Stomach (tissue), 9 donors: ENCODE measurements around the gene NTRK2. TPM values are rescaled to one million over a fixed set of nuclear protein-coding genes. Genes with fewer than 3 reads are reported as not detected.

Experiments used
- DNase-seq, 2 donors: peaks; one replicate each; pipeline versions ENCODE4 v3.0.0 to v3.0.0-alpha.2; 2013 to 2019
- H3K27ac ChIP-seq, 5 donors: fragments of 200-600 bp in 4 of 5; sonication (generic) in 4 of 5; one replicate each; pipeline ENCODE4 v1.5.1; 2013 to 2019; ENCODE audit warnings: mild to moderate bottlenecking in 1 of 5, moderate library complexity in 1 of 5
- H3K27me3 ChIP-seq, 3 donors: fragments of 200-600 bp; sonication (generic); one replicate each; pipeline ENCODE4 v1.5.1; 2017 to 2019; ENCODE audit warnings: mixed run types in 1 of 3
- H3K36me3 ChIP-seq, 4 donors: fragments of 200-600 bp; sonication (generic); 1 replicate in 3 of 4; 2 replicates in 1 of 4; pipeline ENCODE4 v1.5.1; 2016 to 2019
- H3K4me1 ChIP-seq, 4 donors: fragments of 200-600 bp; sonication (generic); one replicate each; pipeline ENCODE4 v1.5.1; 2016 to 2019
- H3K4me3 ChIP-seq, 4 donors: fragments of 200-600 bp; sonication (generic) in 3 of 4; one replicate each; pipeline ENCODE4 v1.5.1; 2016 to 2019; ENCODE audit warnings: mild to moderate bottlenecking in 1 of 4
- H3K9me3 ChIP-seq, 4 donors: fragments of 200-600 bp; sonication (generic); one replicate each; pipeline ENCODE4 v1.5.1; 2016 to 2019
- EP300 ChIP-seq: sonication (generic); formaldehyde crosslinking; IDR thresholded peaks from one replicate; pipeline ENCODE4 v1.6.1; 2017; ENCODE audit warnings: antibody characterized with exemption
- POLR2A ChIP-seq, 4 donors: fragments of 450-650 bp; IDR thresholded peaks; one replicate each; pipeline ENCODE4 v1.6.1; 2016; ENCODE audit warnings: antibody characterized with exemption in 4 of 4, control low read depth in 2 of 4, mild to moderate bottlenecking in 1 of 4, moderate library complexity in 1 of 4
- POLR2AphosphoS5 ChIP-seq, 3 donors: sonication (generic); formaldehyde crosslinking; IDR thresholded peaks; one replicate each; pipeline ENCODE4 v1.6.1; 2016; ENCODE audit warnings: antibody characterized with exemption in 3 of 3
- WGBS, 5 donors: extraction: QIAGEN DNeasy Blood & Tissue Kit in 3 of 5; methylation state at CpG; one replicate each; pipeline versions ENCODE4 v1.1.5 to v1.1.7; 2013 to 2018; 5-methylcytosine and 5-hydroxymethylcytosine counted together
- intact Hi-C: fragments of 100-400 bp; cut with DNase I; formaldehyde crosslinking; loops from one replicate; pipeline ENCODE4 v1.15.1; 2023; ENCODE audit warnings: low total_unique reads
- polyA plus RNA-seq, 3 donors: library from polyadenylated mRNA; stranded (reverse); fragments of 200-250 nt; gene quantifications; one replicate each; pipeline ENCODE4 v1.2.3, GENCODE V29; 2013
- total RNA-seq, 5 donors: library from RNA; depleted of rRNA; stranded (reverse); fragments of >200 nt; gene quantifications; one replicate each; pipeline versions ENCODE4 v1.1.0 to v1.2.3, GENCODE V29; 2014 to 2016
- TF ChIP-seq, protein P1 (sequence below), 7 experiments: fragments of 450-650 bp in 4 of 7; fragments of 200-600 bp in 3 of 7; sonication (generic) in 3 of 7; IDR thresholded peaks; one replicate each; pipeline ENCODE4 v1.5.1; 2016 to 2019; ENCODE audit warnings: antibody characterized with exemption in 7 of 7, control low read depth in 2 of 7, mild to moderate bottlenecking in 1 of 7
- donor health status: healthy with polysubstance abuse.
- donor health status: Bipolar disorder and iron deficiency.
- donor health status: healthy.

Gene NTRK2
- total and polyA plus RNA-seq, 8 donors = 0.06 to 8.8 (median 2.6) TPM

DNA sequence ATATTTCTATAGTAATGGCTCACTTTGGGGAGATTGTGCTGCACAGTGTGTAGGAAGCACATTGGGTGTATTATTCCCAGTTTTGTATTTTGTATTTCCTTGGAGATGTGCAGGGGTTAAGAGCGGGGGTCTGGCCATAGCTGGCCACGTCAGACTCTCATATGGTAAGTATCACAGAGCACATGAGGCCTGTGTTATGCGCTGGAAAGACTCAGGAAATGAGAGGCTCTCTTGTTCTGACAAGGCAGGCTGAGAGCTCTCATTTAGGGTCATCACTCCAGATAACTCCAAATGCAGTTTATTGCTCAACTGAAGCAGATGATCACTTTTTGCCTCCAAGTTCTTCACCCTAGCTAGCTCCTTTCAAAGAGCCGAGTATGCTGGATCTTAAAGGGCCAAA, 205.7 kb downstream of the NTRK2 start:
- WGBS, 5 donors = 64 to 89% (median 77%) methylated on average over 4 of the region's 4 CpGs
- intact Hi-C loops = no loop called here
- no peak overlapping the region for H3K4me3 ChIP-seq
- no peaks in the 10 kb centered on the region for H3K4me1 ChIP-seq
- DNase-seq = peak in 1 of 2 donors; percentile 79
- no peak overlapping the region for H3K27ac ChIP-seq
- H3K9me3 ChIP-seq = no peaks in the 10 kb centered on the region
- H3K27me3 ChIP-seq = no peaks in the 10 kb centered on the region
- TF ChIP-seq POLR2A (IDR thresholded peaks at IDR 0.05) (no peak), EP300 (no peak), POLR2AphosphoS5 (IDR thresholded peaks at IDR 0.05) (no peak)
- H3K36me3 ChIP-seq = no peaks in the 10 kb centered on the region

DNA sequence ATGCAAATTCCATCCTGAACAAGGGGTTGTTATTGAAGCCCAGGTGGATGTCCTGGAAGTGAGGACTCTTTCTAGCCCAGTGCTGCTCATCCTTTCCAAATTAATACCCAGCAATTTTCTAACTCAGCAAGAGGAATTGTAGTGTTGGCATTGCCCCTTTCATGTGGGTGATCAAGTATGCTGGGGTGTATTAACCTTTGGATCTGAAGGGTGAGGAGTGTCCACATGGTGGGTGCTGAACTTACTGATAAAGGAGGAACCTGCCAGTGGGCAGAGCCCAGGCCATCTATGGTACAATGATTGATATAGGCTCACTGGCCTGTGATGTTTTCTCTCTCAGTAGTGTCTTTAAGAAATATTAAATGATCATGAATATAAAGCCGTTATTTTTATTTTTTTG, 210.1 kb downstream of the NTRK2 start:
- H3K27ac ChIP-seq = no peak overlapping the region
- intact Hi-C loops = no loop called here
- no peaks in the 10 kb centered on the region for H3K27me3 ChIP-seq
- DNase-seq = no peak
- H3K4me1 ChIP-seq = peaks cover 0 to 10% (median 0%) of the 10 kb centered on the region in 4 donors
- H3K9me3 ChIP-seq = no peaks in the 10 kb centered on the region
- WGBS, 5 donors = 75 to 94% (median 90%) methylated on average over 1 of the region's 1 CpG
- no peaks in the 10 kb centered on the region for H3K36me3 ChIP-seq
- TF ChIP-seq POLR2AphosphoS5 (IDR thresholded peaks at IDR 0.05) = no peak
- TF ChIP-seq POLR2A (IDR thresholded peaks at IDR 0.05) = no peak
- no peak for TF ChIP-seq EP300
- TF ChIP-seq, protein P1, sequence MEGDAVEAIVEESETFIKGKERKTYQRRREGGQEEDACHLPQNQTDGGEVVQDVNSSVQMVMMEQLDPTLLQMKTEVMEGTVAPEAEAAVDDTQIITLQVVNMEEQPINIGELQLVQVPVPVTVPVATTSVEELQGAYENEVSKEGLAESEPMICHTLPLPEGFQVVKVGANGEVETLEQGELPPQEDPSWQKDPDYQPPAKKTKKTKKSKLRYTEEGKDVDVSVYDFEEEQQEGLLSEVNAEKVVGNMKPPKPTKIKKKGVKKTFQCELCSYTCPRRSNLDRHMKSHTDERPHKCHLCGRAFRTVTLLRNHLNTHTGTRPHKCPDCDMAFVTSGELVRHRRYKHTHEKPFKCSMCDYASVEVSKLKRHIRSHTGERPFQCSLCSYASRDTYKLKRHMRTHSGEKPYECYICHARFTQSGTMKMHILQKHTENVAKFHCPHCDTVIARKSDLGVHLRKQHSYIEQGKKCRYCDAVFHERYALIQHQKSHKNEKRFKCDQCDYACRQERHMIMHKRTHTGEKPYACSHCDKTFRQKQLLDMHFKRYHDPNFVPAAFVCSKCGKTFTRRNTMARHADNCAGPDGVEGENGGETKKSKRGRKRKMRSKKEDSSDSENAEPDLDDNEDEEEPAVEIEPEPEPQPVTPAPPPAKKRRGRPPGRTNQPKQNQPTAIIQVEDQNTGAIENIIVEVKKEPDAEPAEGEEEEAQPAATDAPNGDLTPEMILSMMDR (IDR thresholded peaks at IDR 0.05) = no peak
- H3K4me3 ChIP-seq = no peak overlapping the region

DNA sequence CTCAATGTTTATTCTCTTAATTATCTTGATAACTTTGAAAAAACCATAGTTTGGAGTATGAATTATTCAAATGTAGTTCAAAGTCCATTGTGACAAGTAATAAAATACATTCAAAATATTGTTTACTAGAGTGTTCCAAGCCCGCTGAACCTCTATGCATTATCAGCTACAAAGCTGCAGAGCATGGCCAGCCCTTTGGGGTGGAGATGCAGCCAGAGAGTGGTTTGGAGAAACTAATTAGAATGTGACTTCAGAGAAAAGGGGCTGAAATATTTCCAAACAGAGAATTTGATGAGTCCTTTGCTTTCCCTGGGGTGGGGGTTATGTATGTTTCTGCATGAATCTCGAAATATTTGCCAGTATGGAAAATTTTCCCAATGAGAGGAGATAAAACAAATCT, 211.3 kb downstream of the NTRK2 start:
- 38 to 49% (median 42%) methylated on average over 2 of the region's 2 CpGs for WGBS, 5 donors
- Histone ChIP-seq H3K27me3 (no peaks in the 10 kb centered on the region), H3K4me3 (no peak overlapping the region), H3K4me1 (peaks cover 0 to 10% (median 0%) of the 10 kb centered on the region in 4 donors), H3K36me3 (no peaks in the 10 kb centered on the region), H3K27ac (no peak overlapping the region), H3K9me3 (no peaks in the 10 kb centered on the region)
- peak in 1 of 2 donors; percentile 50 for DNase-seq
- intact Hi-C loops = no loop called here
- TF ChIP-seq POLR2AphosphoS5 (IDR thresholded peaks at IDR 0.05) (no peak), POLR2A (IDR thresholded peaks at IDR 0.05) (no peak), EP300 (no peak)
- TF ChIP-seq, protein P1 (IDR thresholded peaks at IDR 0.05) = no peak

DNA sequence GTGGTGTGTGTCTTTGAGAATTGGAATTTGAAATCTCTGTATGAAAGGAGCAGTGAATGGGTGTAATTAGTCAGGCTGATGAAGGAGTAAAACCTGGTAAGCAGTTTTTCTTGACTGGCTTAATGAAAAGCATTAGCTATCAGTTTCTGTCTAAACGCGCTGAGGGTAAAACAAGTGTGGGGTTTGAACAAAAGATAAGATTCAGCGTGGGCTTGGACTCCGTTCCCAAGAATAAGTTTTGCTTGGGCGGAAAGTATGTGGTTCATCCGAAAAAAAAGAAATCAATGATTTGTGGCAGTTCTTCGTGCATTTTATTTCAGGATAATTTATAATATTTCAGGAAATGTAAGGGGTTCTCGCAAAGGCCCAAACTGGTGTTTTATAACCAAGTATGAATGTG, 217.3 kb downstream of the NTRK2 start:
- no peaks in the 10 kb centered on the region for H3K27me3 ChIP-seq
- H3K4me3 ChIP-seq = no peak overlapping the region
- no peaks in the 10 kb centered on the region for H3K36me3 ChIP-seq
- 86 to 91% (median 89%) methylated on average over 8 of the region's 8 CpGs for WGBS, 5 donors
- H3K27ac ChIP-seq = no peak overlapping the region
- peaks cover 0 to 2% (median 0%) of the 10 kb centered on the region in 4 donors for H3K4me1 ChIP-seq
- TF ChIP-seq EP300 = no peak
- no peak for TF ChIP-seq POLR2A (IDR thresholded peaks at IDR 0.05)
- no peak for TF ChIP-seq POLR2AphosphoS5 (IDR thresholded peaks at IDR 0.05)
- TF ChIP-seq, protein P1 (IDR thresholded peaks at IDR 0.05) = no peak
- intact Hi-C loops = no loop called here
- DNase-seq = no peak
- no peaks in the 10 kb centered on the region for H3K9me3 ChIP-seq

DNA sequence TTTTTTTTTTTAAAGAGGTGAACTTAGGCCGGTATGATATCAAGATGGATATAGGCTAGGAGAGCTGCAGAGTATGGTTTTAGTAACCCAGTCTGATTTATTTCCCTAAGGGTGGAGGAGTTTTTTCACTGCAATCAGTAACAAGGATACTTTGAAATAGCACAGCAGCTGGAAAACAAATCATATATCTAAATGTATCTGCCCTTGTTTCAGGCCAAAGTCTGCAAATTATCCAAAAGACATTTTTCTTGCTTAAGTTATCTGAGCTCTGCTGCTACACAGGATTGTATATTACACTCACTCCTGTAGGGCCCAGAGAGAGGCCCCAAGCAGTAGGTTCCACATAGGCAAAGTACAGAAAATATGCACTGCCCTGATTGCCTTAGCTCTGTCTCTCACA, 222.4 kb downstream of the NTRK2 start:
- no peaks in the 10 kb centered on the region for H3K9me3 ChIP-seq
- TF ChIP-seq EP300 = no peak
- TF ChIP-seq POLR2A (IDR thresholded peaks at IDR 0.05) = no peak
- no peak for TF ChIP-seq POLR2AphosphoS5 (IDR thresholded peaks at IDR 0.05)
- TF ChIP-seq, protein P1 (IDR thresholded peaks at IDR 0.05) = no peak
- intact Hi-C loops = no loop called here
- H3K27me3 ChIP-seq = no peaks in the 10 kb centered on the region
- H3K4me1 ChIP-seq = peaks cover 0 to 6% (median 0%) of the 10 kb centered on the region in 4 donors
- DNase-seq = peak in 1 of 2 donors; percentile 43
- no peak overlapping the region for H3K4me3 ChIP-seq
- no peaks in the 10 kb centered on the region for H3K36me3 ChIP-seq
- H3K27ac ChIP-seq = no peak overlapping the region
- 45 to 71% (median 52%) methylated on average over 1 of the region's 1 CpG for WGBS, 5 donors
